Activated gamma-delta T cell (primary cell): Measurements from ENCODE around the gene PLIN5.
"Not testable (repeated sequence)": the region's sequence is repeated elsewhere in the genome, so short reads cannot be mapped to it uniquely, and the experiment has no call there.

Source experiments
- DNase-seq: peaks from one replicate; lab custom pipeline; 2025; lab: John Stamatoyannopoulos, UW

PLIN5 gene

DNA sequence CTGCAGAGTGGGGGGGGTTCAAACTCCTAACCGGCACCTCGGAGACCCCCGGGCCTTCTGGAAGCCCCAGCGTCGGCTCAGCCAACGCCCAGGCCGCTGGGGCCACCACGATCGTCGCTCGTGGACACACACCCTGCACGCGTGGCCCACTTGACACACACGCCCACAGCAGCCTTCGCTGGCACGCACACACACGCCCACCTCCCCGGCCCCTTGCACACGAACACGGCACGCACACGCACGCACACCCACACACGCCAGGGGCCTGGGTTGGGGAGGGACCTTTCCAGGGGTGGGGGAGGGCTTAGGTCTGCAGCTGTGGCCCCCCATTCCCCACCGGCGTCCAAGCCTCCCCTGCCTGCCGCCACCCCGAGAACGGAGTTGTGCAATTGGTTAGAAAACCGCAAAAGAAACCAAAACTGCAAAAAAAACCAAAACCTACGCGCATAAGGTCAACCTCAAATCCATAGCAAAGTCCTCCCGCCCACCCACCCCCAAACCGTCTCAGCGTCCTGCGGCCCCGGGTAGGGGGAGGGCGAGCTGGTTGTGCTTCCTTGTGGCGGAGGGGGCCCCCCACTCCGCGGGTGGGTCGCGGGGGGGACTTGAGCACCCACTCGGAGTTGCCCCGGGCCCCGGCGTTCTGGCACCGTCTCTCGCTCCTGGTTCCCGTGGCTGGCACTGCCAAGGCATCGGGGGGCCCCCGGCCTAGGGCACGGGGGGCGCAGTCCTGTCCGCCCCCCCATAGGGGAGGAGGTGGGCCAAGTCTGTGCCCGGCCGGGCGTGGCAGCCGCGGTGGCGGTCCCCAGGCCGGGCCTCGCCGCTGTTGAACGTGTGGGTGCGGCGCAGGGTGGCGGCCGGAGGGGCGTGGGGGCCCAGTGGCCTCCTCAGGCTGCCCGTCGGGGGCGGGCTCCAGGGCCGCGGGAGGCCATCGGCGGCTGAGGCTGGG lies 8.1 kb upstream of the PLIN5 start:
- DNase-seq: no peak

GRCh38 chr19:4541806-4542145 lies 6.8 kb upstream of the PLIN5 start:
- not testable (repeated sequence) for DNase-seq

- DNase-seq: no peak
Observed at GRCh38 chr19:4541114-4541805, 6.2 kb upstream of the PLIN5 start.

GRCh38 chr19:4539693-4540581 lies 4.9 kb upstream of the PLIN5 start, which contains the start of gene LRG1:
TSS of gene LRG1 (minus strand) at chr19:4540036. CDS start at chr19:4540013, 23 bp downstream.
- DNase-seq: no peak

DNA sequence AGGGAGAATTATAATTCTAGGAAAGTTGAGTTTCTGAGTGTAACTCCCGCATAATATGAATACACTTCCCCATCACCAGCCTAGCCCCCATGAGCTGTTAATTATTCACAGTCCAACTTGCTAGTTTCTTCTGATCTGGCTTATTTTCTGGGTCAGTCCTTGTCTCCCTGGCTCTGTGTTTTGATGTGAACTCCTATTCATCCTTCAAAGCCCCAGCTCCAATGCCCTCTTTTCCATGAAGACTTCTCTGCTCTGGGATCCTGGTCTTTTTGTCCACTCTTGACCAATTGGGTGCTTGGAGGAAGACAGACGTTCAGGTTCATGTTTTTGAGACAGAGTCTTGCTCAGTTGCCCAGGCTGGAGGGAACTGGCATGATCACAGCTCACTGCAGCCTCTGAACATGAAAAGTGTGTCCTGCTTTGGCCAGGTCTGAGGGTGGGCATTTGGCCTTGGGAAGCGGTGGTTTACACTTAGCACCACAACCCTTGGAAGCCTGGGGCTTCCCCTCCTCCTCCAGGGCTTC lies 4.2 kb upstream of the PLIN5 start:
- no peak for DNase-seq

GRCh38 chr19:4538601-4538954 lies 3.6 kb upstream of the PLIN5 start:
- DNase-seq: no peak

- DNase-seq: no peak
Observed at GRCh38 chr19:4537953-4538600, 3.1 kb upstream of the PLIN5 start.

DNA sequence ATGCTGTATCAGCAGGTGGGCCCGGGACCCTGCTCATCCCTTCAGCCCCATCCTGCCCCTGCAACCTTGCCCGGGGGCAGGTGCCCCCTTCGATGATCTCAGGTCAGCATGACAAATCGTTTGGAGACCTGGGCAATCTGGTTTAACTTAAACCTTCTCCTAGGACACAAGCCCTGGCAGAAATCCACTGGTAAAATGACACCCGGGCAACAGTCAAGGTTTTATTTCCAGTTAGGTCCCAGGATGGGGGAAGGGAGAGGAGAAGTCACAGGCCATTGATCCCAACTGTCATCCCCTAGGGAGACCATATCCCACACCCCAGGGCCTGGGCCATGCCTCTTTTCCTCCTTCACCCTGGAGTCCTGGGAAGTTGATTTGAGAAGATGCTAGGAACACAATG lies 1.8 kb upstream of the PLIN5 start:
- DNase-seq: no peak

GRCh38 chr19:4533835-4534424 lies 1.1 kb downstream of the PLIN5 start:
- no peak for DNase-seq

DNA sequence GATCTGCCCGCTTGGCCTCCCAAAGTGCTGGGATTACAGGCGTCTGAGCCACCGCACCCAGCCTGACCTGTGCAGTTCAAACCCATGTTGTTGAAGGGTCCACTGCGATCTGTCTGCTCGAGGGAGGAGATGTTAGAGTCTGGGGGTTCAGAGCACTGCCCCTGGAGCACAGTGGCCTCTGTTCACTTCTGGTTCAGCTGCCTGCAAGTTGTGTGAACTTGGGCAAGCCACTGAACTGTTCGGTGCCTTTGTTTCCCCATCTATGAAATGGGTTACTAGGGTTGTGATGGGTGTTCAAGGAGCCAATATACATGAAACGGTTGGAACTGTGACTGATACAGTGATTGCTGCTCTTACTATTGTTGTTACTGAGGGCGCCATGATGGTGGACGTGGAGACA lies 1.7 kb downstream of the PLIN5 start:
- no peak for DNase-seq

- DNase-seq: no peak
Observed at GRCh38 chr19:4531562-4532165, 3.4 kb downstream of the PLIN5 start.

DNA sequence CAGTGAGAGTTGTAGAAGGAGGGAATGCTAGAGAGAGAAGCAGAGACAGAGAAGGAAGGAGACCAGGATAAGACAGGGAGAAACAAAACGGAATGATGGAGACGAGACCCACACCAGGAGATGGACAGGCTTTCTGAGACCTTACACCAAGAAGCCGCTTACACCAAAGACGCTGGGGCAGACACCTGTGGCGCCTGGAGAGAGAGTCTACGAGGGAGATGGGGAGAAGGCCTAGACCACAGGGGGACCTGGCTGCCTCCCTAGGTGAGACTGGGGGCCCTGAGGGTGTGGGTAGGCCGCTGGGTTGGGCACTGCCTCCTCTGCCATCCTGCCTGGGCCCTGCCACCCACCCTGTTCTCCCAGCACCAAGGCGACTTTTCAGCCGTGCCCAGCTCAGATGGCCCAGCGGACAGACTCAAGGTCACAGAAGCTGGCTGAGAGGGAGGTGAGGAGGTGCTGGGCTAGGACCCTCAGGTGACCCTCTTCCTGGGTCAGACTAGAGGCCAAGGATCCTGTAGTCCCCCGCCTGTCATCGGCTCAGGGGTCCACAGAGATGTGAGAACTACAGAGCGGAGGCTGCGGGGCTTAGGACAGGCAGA lies 5.0 kb downstream of the PLIN5 start:
- DNase-seq: no peak

GRCh38 chr19:4528843-4529242 lies 6.2 kb downstream of the PLIN5 start:
- no peak for DNase-seq

- DNase-seq: not testable (repeated sequence)
Observed at GRCh38 chr19:4527377-4527776, 7.6 kb downstream of the PLIN5 start.

GRCh38 chr19:4525563-4526002 lies 9.4 kb downstream of the PLIN5 start:
- DNase-seq: no peak

GRCh38 chr19:4524808-4525562 lies 10.0 kb downstream of the PLIN5 start:
- DNase-seq: no peak

GRCh38 chr19:4523306-4524110 lies 11.5 kb downstream of the PLIN5 start:
- DNase-seq: no peak

GRCh38 chr19:4522291-4523002 lies 12.6 kb downstream of the PLIN5 start:
- DNase-seq: no peak
